ENCODE measurements around the gene KCNAB1. TPM values are rescaled to one million over a fixed set of nuclear protein-coding genes. Genes with fewer than 3 reads are reported as not detected.

Gene KCNAB1
- total and polyA plus RNA-seq, 2 of the 8 experiments (the other 6 are each of a cell fraction or from before 2014, with no cell fraction given): 0.51 to 2.3 TPM

- no peak overlapping the region for H3K14ac ChIP-seq (ENCODE audit: insufficient read length)
- WGBS, 2 experiments (ENCODE audit: extremely low coverage in 1 of 2, insufficient coverage in 1 of 2, insufficient read length in 1 of 2, insufficient replicate concordance in 2 of 2, low coverage in 1 of 2, low lambda C conversion rate in 2 of 2, missing lambda C conversion rate in 1 of 2): 91% methylated on average over 6 of the region's 6 CpGs; no CpG with 5 or more reads in 1 of the 2 experiments
- H3K79me1 ChIP-seq (ENCODE audit: low read depth, low read length): no peaks in the 10 kb centered on the region
- H3K27ac ChIP-seq (ENCODE audit: low read depth, low read length): no peak overlapping the region
- H3K27me3 ChIP-seq (replicated peaks in 1 of 4; ENCODE audit: control insufficient read depth in 3 of 4, extremely low read depth in 1 of 4, insufficient read depth in 3 of 4, low read length in 3 of 4): no peaks in the 10 kb centered on the region; a peak in 1 of 7 replicates
- H2AFZ ChIP-seq (ENCODE audit: low read length): no peak overlapping the region
- no peak overlapping the region for H3K4ac ChIP-seq (replicated peaks; ENCODE audit: insufficient read length, low read depth, low read length)
- no peak overlapping the region for H2BK5ac ChIP-seq (ENCODE audit: low read depth, low read length)
- H3K56ac ChIP-seq (replicated peaks; ENCODE audit: insufficient read length, low read depth, low read length): no peak overlapping the region
- H3K23ac ChIP-seq (ENCODE audit: insufficient read length): no peak overlapping the region
- H2BK20ac ChIP-seq (ENCODE audit: low read length): no peak overlapping the region
- H3K18ac ChIP-seq (ENCODE audit: extremely low read depth, low read length): no peak overlapping the region
- H3K4me2 ChIP-seq (ENCODE audit: insufficient read depth in 1 of 2, low read depth in 2 of 2, low read length in 2 of 2): no peak overlapping the region
- no peaks in the 10 kb centered on the region for H4K20me1 ChIP-seq (replicated peaks in 1 of 2; ENCODE audit: control insufficient read depth in 1 of 2, insufficient read depth in 2 of 2, low read length in 2 of 2)
- H3K9ac ChIP-seq (replicated peaks in 1 of 4; ENCODE audit: extremely low read depth in 1 of 4, low read depth in 3 of 4, low read length in 3 of 4): no peak overlapping the region
- no peak for FAIRE-seq
- no peak overlapping the region for H2AK5ac ChIP-seq (ENCODE audit: low read depth, low read length)
- ChIA-PET CTCF (ENCODE audit: partially characterized antibody) (no interaction called here), POLR2A (ENCODE audit: partially characterized antibody) (no interaction called here)
- no peak overlapping the region for H2BK12ac ChIP-seq (ENCODE audit: low read depth, low read length)
- no peak overlapping the region for H2BK15ac ChIP-seq (ENCODE audit: low read length)
- no peak for TF ChIP-seq SP4 (IDR thresholded peaks at IDR 0.05; ENCODE audit: low read length)
- TF ChIP-seq RXRA (IDR thresholded peaks at IDR 0.05; ENCODE audit: insufficient read depth, low read depth, low read length): no peak
- no peak for TF ChIP-seq ASH2L (IDR thresholded peaks at IDR 0.05; ENCODE audit: low read length)
- no peaks in the 10 kb centered on the region for H3K9me3 ChIP-seq (ENCODE audit: insufficient read depth in 2 of 2, low read depth in 1 of 2, low read length in 1 of 2)
- no peak overlapping the region for H2BK120ac ChIP-seq (replicated peaks; ENCODE audit: low read depth, low read length)
- DNase-seq (ENCODE audit: low read depth in 1 of 2, low spot score in 2 of 2): no peak
- H4K8ac ChIP-seq (ENCODE audit: extremely low read depth, insufficient read depth, low read length): no peak overlapping the region
- no peaks in the 10 kb centered on the region for H3K4me1 ChIP-seq (replicated peaks in 1 of 4; ENCODE audit: control insufficient read depth in 3 of 4, insufficient read depth in 4 of 4, low read length in 3 of 4)
- no peak overlapping the region for H4K91ac ChIP-seq (replicated peaks; ENCODE audit: insufficient read length, low read length)
- H4K5ac ChIP-seq (ENCODE audit: insufficient read length, low read depth, low read length): no peak overlapping the region
- H3K79me2 ChIP-seq (ENCODE audit: control insufficient read depth in 1 of 2, insufficient read depth in 2 of 2, low read length in 2 of 2): no peaks in the 10 kb centered on the region
- no peaks in the 10 kb centered on the region for H3K36me3 ChIP-seq (ENCODE audit: control insufficient read depth in 2 of 4, insufficient read depth in 4 of 4, low read length in 3 of 4)
- H3K23me2 ChIP-seq (ENCODE audit: low read depth, low read length): no peaks in the 10 kb centered on the region
- H3K4me3 ChIP-seq (ENCODE audit: extremely low read depth in 1 of 4, insufficient read depth in 2 of 4, low read depth in 3 of 4, low read length in 4 of 4): no peak overlapping the region
Measured at GRCh38 chr3:156300929-156301840, 180.8 kb downstream of the KCNAB1 start.

Data from H1 (cell line).